Stimulated activated CD8-positive, alpha-beta memory T cell treated with anti-CD3 and anti-CD28 coated beads, Interleukin-4, amount 100 ng/mL, for 4 hours (primary cell): ENCODE results near the gene SIAE.
"Not testable (repeated sequence)": the region's sequence is repeated elsewhere in the genome, so short reads cannot be mapped to it uniquely, and the experiment has no call there.

Experiments
- DNase-seq, 2 donors: peaks; one replicate each; pipeline ENCODE4 v3.0.0-alpha.2; 2020; ENCODE audit warnings: low read depth in 2 of 2, low spot score in 1 of 2

SIAE gene

GRCh38 chr11:124625504-124626168, 47.9 kb downstream of the SIAE start:
- no peak for DNase-seq

GRCh38 chr11:124623861-124624525, 49.5 kb downstream of the SIAE start:
- no peak for DNase-seq

GRCh38 chr11:124622531-124623451, 50.7 kb downstream of the SIAE start, which contains the start of gene TBRG1:
Gene TBRG1, plus strand, starts transcription at chr11:124622864. Its CDS starts 220 bp downstream, at chr11:124623084.
- peak; percentile 56 to 72 for DNase-seq

- no peak for DNase-seq
Measured at GRCh38 chr11:124618863-124619262, 54.7 kb downstream of the SIAE start.

GRCh38 chr11:124612567-124613246, 60.8 kb downstream of the SIAE start:
- DNase-seq, result no peak

- DNase-seq, result no peak
Measured at GRCh38 chr11:124612045-124612444, 61.5 kb downstream of the SIAE start.

- DNase-seq, result no peak
Measured at GRCh38 chr11:124611064-124611463, 62.5 kb downstream of the SIAE start, which contains the start of gene PANX3. Gene PANX3, plus strand, starts transcription at chr11:124611428. Its CDS starts 129 bp downstream, at chr11:124611557.

GRCh38 chr11:124610295-124610694, 63.2 kb downstream of the SIAE start:
- DNase-seq, result no peak

- DNase-seq, result no peak
Measured at GRCh38 chr11:124608147-124608546, 65.4 kb downstream of the SIAE start.

- DNase-seq, result no peak
Measured at GRCh38 chr11:124605719-124606118, 67.8 kb downstream of the SIAE start.

GRCh38 chr11:124602723-124603122, 70.8 kb downstream of the SIAE start:
- not testable (repeated sequence) for DNase-seq

GRCh38 chr11:124602193-124602592, 71.3 kb downstream of the SIAE start:
- DNase-seq, result no peak

- DNase-seq, result no peak
Measured at GRCh38 chr11:124600621-124601320, 72.8 kb downstream of the SIAE start.

GRCh38 chr11:124597626-124598025, 75.9 kb downstream of the SIAE start:
- no peak for DNase-seq

GRCh38 chr11:124595302-124595701, 78.2 kb downstream of the SIAE start:
- DNase-seq, result no peak

GRCh38 chr11:124592627-124593026, 80.9 kb downstream of the SIAE start:
- no peak for DNase-seq

- no peak for DNase-seq
Measured at GRCh38 chr11:124591430-124591829, 82.1 kb downstream of the SIAE start.

GRCh38 chr11:124586238-124586860, 87.2 kb downstream of the SIAE start:
- no peak for DNase-seq

GRCh38 chr11:124584681-124585372, 88.7 kb downstream of the SIAE start:
- DNase-seq, result no peak
